AG04450 (cell line): ENCODE data around the gene NRG2. TPM values are rescaled to one million over a fixed set of nuclear protein-coding genes. Genes with fewer than 3 reads are reported as not detected.

Experiments used
- CTCF ChIA-PET: fragments of 300-600, 350-600 bp; formaldehyde crosslinking; extraction: SDS; loops from one replicate; lab custom pipeline; 2022; ENCODE audit warnings: antibody characterized with exemption, inconsistent platforms; lab: Charles Lee
- POLR2A ChIA-PET: fragments of 350-600 bp; formaldehyde crosslinking; extraction: SDS; loops from one replicate; lab custom pipeline; 2021; ENCODE audit warnings: antibody characterized with exemption, inconsistent platforms; lab: Yijun Ruan, JAX
- DNase-seq: peaks from one replicate; pipeline ENCODE4 v3.0.0-alpha.2; 2011; ENCODE audit warnings: low read depth, low spot score
- H3K27ac ChIP-seq: one replicate; pipeline ENCODE4 v1.5.1; 2012; ENCODE audit warnings: low read depth, low read length, control low read depth
- H3K27me3 ChIP-seq: one replicate; pipeline ENCODE4 v1.6.0; 2012; ENCODE audit warnings: low read length; ENCODE audit not compliant: control insufficient read depth, insufficient read depth
- H3K4me3 ChIP-seq: 2 replicates; pipeline ENCODE4 v1.5.1; 2011; ENCODE audit warnings: mild to moderate bottlenecking, low read depth, low read length, control low read depth
- H3K9me3 ChIP-seq: 2 replicates; pipeline ENCODE4 v1.5.1; 2012; ENCODE audit warnings: low read length; ENCODE audit not compliant: control insufficient read depth, insufficient read depth
- CTCF ChIP-seq: IDR thresholded peaks from 2 replicates; pipeline ENCODE4 v1.5.1; 2011; ENCODE audit warnings: low read depth, low read length, control low read depth, inconsistent platforms
- polyA plus RNA-seq: library from polyadenylated mRNA; depleted of rRNA; stranded (reverse); fragments of >200 nt; gene quantifications from 2 replicates; pipeline ENCODE4 v1.2.3, GENCODE V29; 2011

NRG2 gene
- polyA plus RNA-seq, 1 experiment: 0.02 TPM

- H3K27me3 ChIP-seq: peaks cover 62% of the 10 kb centered on the region
Measured at GRCh38 chr5:139885172-139885856, 157.8 kb downstream of the NRG2 start.

GRCh38 chr5:139884734-139885133 lies 158.4 kb downstream of the NRG2 start:
- POLR2A ChIA-PET: no interaction called here
- Histone ChIP-seq H3K27me3 (peaks cover 67% of the 10 kb centered on the region), H3K4me3 (no peak overlapping the region), H3K27ac (no peak overlapping the region), H3K9me3 (no peaks in the 10 kb centered on the region)
- CTCF ChIA-PET: interaction anchor here (0.7 kb wide), 1 partner anchor 20 kb away, joined by 4 read pairs; no protein-coding TSS in a partner anchor
- TF ChIP-seq CTCF: no peak
- DNase-seq: no peak

More at GRCh38 chr5:139885172-139885856, 157.8 kb downstream of the NRG2 start:
- no peak for TF ChIP-seq CTCF
- Histone ChIP-seq H3K27ac (no peak overlapping the region), H3K4me3 (no peak overlapping the region), H3K9me3 (no peaks in the 10 kb centered on the region)
- ChIA-PET CTCF (interaction anchor here (0.7 to 1.9 kb wide), 2 partner anchors 21 to 98 kb away, joined by 4 to 5 read pairs; no protein-coding TSS in a partner anchor), POLR2A (no interaction called here)
- DNase-seq: no peak

GRCh38 chr5:139884144-139884543 lies 159.0 kb downstream of the NRG2 start:
- peaks cover 66% of the 10 kb centered on the region for H3K27me3 ChIP-seq
- H3K27ac ChIP-seq: no peak overlapping the region
- DNase-seq: no peak
- no peaks in the 10 kb centered on the region for H3K9me3 ChIP-seq
- ChIA-PET CTCF (no interaction called here), POLR2A (no interaction called here)
- TF ChIP-seq CTCF: no peak
- H3K4me3 ChIP-seq: no peak overlapping the region

GRCh38 chr5:139882961-139883539 lies 160.0 kb downstream of the NRG2 start:
- H3K4me3 ChIP-seq: no peak overlapping the region
- ChIA-PET POLR2A (no interaction called here), CTCF (interaction anchor here (0.6 kb wide), 1 partner anchor 269 kb away, joined by 5 read pairs; no protein-coding TSS in a partner anchor)
- H3K27ac ChIP-seq: no peak overlapping the region
- H3K9me3 ChIP-seq: no peaks in the 10 kb centered on the region
- H3K27me3 ChIP-seq: peaks cover 61% of the 10 kb centered on the region
- TF ChIP-seq CTCF: no peak
- no peak for DNase-seq

- no peak for TF ChIP-seq CTCF
- ChIA-PET POLR2A (no interaction called here), CTCF (interaction anchor here (0.8 kb wide), 1 partner anchor 19 kb away, joined by 3 read pairs; no protein-coding TSS in a partner anchor)
- DNase-seq: no peak
- Histone ChIP-seq H3K27me3 (peaks cover 61% of the 10 kb centered on the region), H3K27ac (no peak overlapping the region), H3K9me3 (no peaks in the 10 kb centered on the region), H3K4me3 (no peak overlapping the region)
Measured at GRCh38 chr5:139882316-139882715, 160.8 kb downstream of the NRG2 start.
